ENCODE measurements around the gene KANSL1. TPM values are rescaled to one million over a fixed set of nuclear protein-coding genes. Genes with fewer than 3 reads are reported as not detected.

KANSL1 gene
- total RNA-seq, 1 donor from 2014 or later = 78.5 TPM

DNA sequence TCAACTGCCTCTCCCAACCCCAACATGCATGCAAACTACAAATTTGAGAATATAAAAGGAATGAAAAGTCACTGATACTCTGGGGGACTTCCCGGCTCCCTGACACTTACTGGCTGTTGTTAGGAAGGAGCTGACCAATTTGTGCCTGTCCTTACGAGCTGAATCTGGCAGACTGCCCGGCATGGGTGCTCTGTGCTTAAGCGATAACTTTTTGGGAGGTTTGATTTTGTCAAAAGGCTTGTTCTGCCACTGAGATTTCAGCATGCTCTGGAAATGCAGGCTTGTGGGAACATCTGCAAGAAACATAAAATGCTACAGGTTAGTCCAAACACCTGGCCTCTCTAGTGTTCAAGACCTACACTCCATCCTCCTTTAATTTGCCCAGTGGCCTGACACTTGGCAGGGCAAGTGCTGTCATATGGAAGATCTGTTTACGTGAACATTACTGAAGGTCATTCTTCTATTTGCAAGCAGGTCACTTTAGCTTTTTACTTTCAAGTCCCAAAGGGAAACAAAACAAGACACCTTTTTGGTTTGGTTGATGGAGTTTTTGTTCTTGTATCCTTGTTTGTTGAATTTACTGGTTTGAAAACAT is 153.5 kb downstream of the KANSL1 start:
- Histone ChIP-seq H3K4me3 (no peak overlapping the region), H3K27me3 (ENCODE audit: low read depth) (no peaks in the 10 kb centered on the region), H3K4me1 (peaks cover 29% of the 10 kb centered on the region), H3K27ac (no peak overlapping the region), H3K36me3 (peaks cover 85% of the 10 kb centered on the region), H3K9me3 (no peaks in the 10 kb centered on the region)
- TF ChIP-seq, protein P1, sequence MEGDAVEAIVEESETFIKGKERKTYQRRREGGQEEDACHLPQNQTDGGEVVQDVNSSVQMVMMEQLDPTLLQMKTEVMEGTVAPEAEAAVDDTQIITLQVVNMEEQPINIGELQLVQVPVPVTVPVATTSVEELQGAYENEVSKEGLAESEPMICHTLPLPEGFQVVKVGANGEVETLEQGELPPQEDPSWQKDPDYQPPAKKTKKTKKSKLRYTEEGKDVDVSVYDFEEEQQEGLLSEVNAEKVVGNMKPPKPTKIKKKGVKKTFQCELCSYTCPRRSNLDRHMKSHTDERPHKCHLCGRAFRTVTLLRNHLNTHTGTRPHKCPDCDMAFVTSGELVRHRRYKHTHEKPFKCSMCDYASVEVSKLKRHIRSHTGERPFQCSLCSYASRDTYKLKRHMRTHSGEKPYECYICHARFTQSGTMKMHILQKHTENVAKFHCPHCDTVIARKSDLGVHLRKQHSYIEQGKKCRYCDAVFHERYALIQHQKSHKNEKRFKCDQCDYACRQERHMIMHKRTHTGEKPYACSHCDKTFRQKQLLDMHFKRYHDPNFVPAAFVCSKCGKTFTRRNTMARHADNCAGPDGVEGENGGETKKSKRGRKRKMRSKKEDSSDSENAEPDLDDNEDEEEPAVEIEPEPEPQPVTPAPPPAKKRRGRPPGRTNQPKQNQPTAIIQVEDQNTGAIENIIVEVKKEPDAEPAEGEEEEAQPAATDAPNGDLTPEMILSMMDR (IDR thresholded peaks at IDR 0.05) = no peak
- intact Hi-C loops (cut with DNase I) = loop anchor here (10.0 kb wide), 1 partner anchor 155 kb away; the partner anchor contains the start of gene KANSL1
- ATAC-seq = no peak
- no peak for DNase-seq

DNA sequence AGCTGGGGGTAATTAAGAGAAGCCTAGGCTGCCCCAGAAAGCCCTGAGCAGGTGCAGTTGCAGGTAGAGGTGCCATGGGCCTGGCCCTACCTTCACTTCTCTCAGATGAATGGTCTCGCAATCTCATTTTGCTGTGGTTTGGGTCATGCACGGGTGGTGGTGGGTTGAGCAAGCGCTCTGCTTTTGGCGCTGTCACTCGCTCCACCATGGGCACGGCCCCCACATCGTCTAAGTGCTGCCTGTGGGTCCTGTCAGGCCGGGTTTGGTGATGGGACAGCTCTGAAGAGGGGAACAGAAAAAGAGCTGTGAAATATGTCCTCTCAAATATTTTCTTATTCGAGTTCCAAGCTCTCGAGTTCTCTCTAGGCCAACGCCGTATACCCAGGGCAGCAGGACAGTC is 154.3 kb downstream of the KANSL1 start:
- no peaks in the 10 kb centered on the region for H3K27me3 ChIP-seq (ENCODE audit: low read depth)
- DNase-seq (no peak), ATAC-seq (no peak)
- H3K27ac ChIP-seq = no peak overlapping the region
- no peak overlapping the region for H3K4me3 ChIP-seq
- no peaks in the 10 kb centered on the region for H3K9me3 ChIP-seq
- peaks cover 90% of the 10 kb centered on the region for H3K36me3 ChIP-seq
- H3K4me1 ChIP-seq = peaks cover 22% of the 10 kb centered on the region
- intact Hi-C loops (cut with DNase I) = no loop called here
- TF ChIP-seq, protein P1 (IDR thresholded peaks at IDR 0.05) = no peak

DNA sequence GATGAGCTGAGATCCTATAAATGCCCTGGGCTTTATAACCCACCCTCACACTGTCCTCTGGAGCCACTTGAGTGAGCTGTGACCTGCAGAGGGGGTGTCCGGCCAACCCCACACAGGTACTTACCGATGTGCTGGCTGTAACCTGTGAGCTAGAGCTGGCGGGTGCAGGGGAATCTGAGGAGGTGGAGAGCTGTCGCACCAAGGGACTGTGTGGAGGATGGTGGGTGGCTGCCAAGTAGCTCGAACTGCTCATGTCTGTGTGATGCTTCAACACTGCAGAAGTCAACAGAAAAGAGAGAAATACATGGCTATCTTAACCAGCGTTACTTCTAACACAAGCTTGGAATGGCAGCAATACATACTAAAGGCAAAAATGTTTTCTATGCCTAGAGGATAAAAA is 154.8 kb downstream of the KANSL1 start:
- Histone ChIP-seq H3K36me3 (peaks cover 92% of the 10 kb centered on the region), H3K27ac (no peak overlapping the region), H3K4me1 (peaks cover 16% of the 10 kb centered on the region), H3K4me3 (no peak overlapping the region), H3K27me3 (ENCODE audit: low read depth) (no peaks in the 10 kb centered on the region), H3K9me3 (no peaks in the 10 kb centered on the region)
- DNase-seq (no peak), ATAC-seq (peak in 1 of 2 donors; percentile 45)
- TF ChIP-seq, protein P1 (IDR thresholded peaks at IDR 0.05) = no peak
- intact Hi-C loops (cut with DNase I) = no loop called here

DNA sequence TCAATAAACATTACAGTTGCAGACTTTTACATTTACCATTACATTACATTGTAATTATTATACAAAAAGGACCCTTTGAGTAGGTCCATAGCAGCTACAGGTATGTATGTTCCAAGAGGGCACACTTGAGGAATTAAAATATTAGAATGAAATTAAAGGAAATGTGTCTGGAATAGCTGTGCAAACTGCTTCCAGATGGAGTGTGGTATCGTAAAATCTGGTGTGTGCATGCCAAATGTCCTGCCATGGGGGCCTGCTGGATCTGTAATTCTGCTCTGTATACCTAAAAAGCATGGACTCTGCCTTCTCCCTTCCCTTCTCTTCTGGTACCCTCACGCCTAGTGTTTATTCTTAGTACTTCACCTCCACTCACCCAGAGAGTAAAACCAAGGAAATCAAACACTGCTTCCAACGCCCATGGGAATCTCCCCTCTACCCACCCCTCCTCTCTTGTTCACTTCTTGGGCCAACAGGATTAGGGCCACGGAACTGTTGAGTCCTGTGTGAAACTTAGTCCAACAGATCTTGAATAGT is 155.4 kb downstream of the KANSL1 start:
- TF ChIP-seq, protein P1 (IDR thresholded peaks at IDR 0.05) = no peak
- H3K27ac ChIP-seq = no peak overlapping the region
- peaks cover 92% of the 10 kb centered on the region for H3K36me3 ChIP-seq
- DNase-seq (no peak), ATAC-seq (peak; percentile 33 to 45)
- no peaks in the 10 kb centered on the region for H3K27me3 ChIP-seq (ENCODE audit: low read depth)
- intact Hi-C loops (cut with DNase I) = no loop called here
- peaks cover 10% of the 10 kb centered on the region for H3K4me1 ChIP-seq
- H3K4me3 ChIP-seq = no peak overlapping the region
- H3K9me3 ChIP-seq = no peaks in the 10 kb centered on the region

DNA sequence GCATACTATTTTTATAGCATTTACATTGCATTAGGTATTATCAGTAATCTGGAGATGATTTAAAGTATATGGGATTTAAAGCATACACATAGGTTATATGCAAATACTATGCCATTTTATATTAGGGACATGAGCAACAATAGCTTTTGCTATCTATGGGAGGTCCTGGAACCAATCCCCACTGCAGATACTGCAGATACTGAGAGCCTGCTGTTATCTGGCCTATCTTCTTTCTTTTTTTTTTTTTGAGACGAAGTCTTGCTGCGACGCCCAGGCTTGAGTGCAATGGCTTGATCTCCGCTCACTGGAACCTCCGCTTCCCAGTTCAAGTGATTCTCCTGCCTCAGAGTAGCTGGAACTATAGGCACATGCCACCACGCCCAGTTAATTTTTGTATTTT is 156.7 kb downstream of the KANSL1 start:
- intact Hi-C loops (cut with DNase I) = no loop called here
- Histone ChIP-seq H3K9me3 (no peaks in the 10 kb centered on the region), H3K27ac (no peak overlapping the region), H3K4me3 (no peak overlapping the region), H3K27me3 (ENCODE audit: low read depth) (no peaks in the 10 kb centered on the region), H3K36me3 (peaks cover 95% of the 10 kb centered on the region), H3K4me1 (peaks cover 10% of the 10 kb centered on the region)
- TF ChIP-seq, protein P1 (IDR thresholded peaks at IDR 0.05) = no peak
- DNase-seq = no peak
- ATAC-seq = no peak
